Measurements from ENCODE around the gene BRICD5. TPM values are rescaled to one million over a fixed set of nuclear protein-coding genes. Genes with fewer than 3 reads are reported as not detected.

Gene BRICD5
- total and polyA plus RNA-seq, 2 of the 4 experiments (the other 2 are of a cell fraction) = 0.18 to 0.94 TPM

DNA sequence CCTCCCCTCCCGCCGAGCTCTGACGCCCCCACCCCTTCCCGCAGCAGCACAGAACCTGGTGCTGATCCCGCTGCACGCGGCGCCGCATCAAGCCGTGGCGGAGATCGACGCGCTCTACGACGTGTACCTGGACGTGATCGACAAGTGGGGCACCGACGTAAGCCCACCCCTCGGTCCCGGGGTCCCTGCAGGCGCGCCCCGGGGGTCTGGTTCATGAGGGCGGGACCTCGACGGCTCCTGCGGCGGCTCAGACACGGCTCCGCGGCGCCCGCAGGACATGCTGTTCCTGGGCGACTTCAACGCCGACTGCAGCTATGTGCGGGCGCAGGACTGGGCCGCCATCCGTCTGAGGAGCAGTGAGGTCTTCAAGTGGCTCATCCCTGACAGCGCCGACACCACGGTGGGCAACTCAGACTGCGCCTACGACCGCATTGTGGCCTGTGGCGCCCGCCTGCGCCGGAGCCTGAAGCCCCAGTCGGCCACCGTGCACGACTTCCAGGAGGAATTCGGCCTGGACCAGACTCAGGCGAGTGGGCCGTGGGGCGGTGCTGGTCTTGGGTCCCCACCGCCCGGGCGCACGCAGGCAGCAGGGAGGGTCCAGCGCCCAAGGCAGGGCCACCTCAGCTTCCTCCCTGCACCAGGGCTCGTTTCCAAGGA lies 27.0 kb upstream of the BRICD5 start:
- peaks cover 9% of the 10 kb centered on the region for H3K27me3 ChIP-seq (ENCODE audit: control insufficient read depth, insufficient read depth, low read length)
- no peak overlapping the region for H3K23ac ChIP-seq (ENCODE audit: low read depth, low read length)
- no peak overlapping the region for H2BK120ac ChIP-seq (ENCODE audit: low read depth, low read length)
- no peaks in the 10 kb centered on the region for H3K79me1 ChIP-seq (ENCODE audit: low read depth in 1 of 2, low read length in 2 of 2)
- H3K14ac ChIP-seq (replicated peaks; ENCODE audit: low read depth, low read length) = no peak overlapping the region
- H3K4ac ChIP-seq (ENCODE audit: low read depth, low read length) = no peak overlapping the region
- H3K18ac ChIP-seq (ENCODE audit: low read depth, low read length) = no peak overlapping the region
- ATAC-seq (ENCODE audit: low read depth) (no peak), DNase-seq (no peak)
- H2AK9ac ChIP-seq (replicated peaks; ENCODE audit: low read depth, low read length, poor library complexity) = peak overlapping the region; percentile 61
- dilution Hi-C loops (cut with HindIII; ENCODE audit: low sequenced_read_pairs, unreplicated experiment) (no loop called here), in situ Hi-C loops (cut with MboI; ENCODE audit: low sequenced_read_pairs) (no loop called here), intact Hi-C loops (cut with micrococcal nuclease) (no loop called here)
- 28% methylated on average over 47 of the region's 65 CpGs; no CpG with 5 or more reads in 1 of the 2 experiments for WGBS, 2 experiments (ENCODE audit: extremely low coverage in 2 of 2, insufficient read length in 1 of 2)
- H3K4me3 ChIP-seq (ENCODE audit: insufficient read depth, low read depth, low read length) = no peak overlapping the region
- H3K4me1 ChIP-seq (ENCODE audit: control insufficient read depth, insufficient read depth, low read length) = peaks cover 5% of the 10 kb centered on the region; the same call in 1 of the 2 replicates
- peak overlapping the region; percentile 34 for H2AFZ ChIP-seq (replicated peaks; ENCODE audit: low read length, poor library complexity)
- H2BK20ac ChIP-seq (ENCODE audit: low read depth, low read length) = no peak overlapping the region
- H3K4me2 ChIP-seq (ENCODE audit: low read depth, low read length) = no peak overlapping the region
- no peak overlapping the region for H3K9ac ChIP-seq (ENCODE audit: low read depth, low read length)
- H3K56ac ChIP-seq (ENCODE audit: extremely low read depth, insufficient read depth, low read length) = no peak overlapping the region
- H3K27ac ChIP-seq (ENCODE audit: insufficient read depth, low read length) = no peak overlapping the region
- no peak overlapping the region for H4K91ac ChIP-seq (ENCODE audit: insufficient read depth, low read depth, low read length)
- no peak overlapping the region for H2BK15ac ChIP-seq (ENCODE audit: low read depth, low read length)
- peaks cover 36% of the 10 kb centered on the region for H3K36me3 ChIP-seq (ENCODE audit: control insufficient read depth, insufficient read depth, low read length)
- POLR2A ChIA-PET (ENCODE audit: unreplicated experiment) = no interaction called here
- no peak overlapping the region for H2AK5ac ChIP-seq (ENCODE audit: low read depth, low read length)
- peaks cover 14% of the 10 kb centered on the region for H4K20me1 ChIP-seq (ENCODE audit: insufficient read depth, low read length)
- no peaks in the 10 kb centered on the region for H3K9me1 ChIP-seq (ENCODE audit: insufficient read depth, low read length)
- CTCF ChIA-PET = interaction anchor here (1.2 kb wide), 1 partner anchor 12 kb away, joined by 4 read pairs; no protein-coding TSS in a partner anchor
- no TSS peak for BruUV-seq (replicated peaks)
- H4K8ac ChIP-seq (ENCODE audit: low read depth in 2 of 2, low read length in 2 of 2) = no peak overlapping the region
- H4K5ac ChIP-seq (ENCODE audit: low read depth, low read length) = no peak overlapping the region
- H2BK5ac ChIP-seq (ENCODE audit: low read depth, low read length, poor library complexity, severe bottlenecking) = no peak overlapping the region
- TF ChIP-seq, protein P1, sequence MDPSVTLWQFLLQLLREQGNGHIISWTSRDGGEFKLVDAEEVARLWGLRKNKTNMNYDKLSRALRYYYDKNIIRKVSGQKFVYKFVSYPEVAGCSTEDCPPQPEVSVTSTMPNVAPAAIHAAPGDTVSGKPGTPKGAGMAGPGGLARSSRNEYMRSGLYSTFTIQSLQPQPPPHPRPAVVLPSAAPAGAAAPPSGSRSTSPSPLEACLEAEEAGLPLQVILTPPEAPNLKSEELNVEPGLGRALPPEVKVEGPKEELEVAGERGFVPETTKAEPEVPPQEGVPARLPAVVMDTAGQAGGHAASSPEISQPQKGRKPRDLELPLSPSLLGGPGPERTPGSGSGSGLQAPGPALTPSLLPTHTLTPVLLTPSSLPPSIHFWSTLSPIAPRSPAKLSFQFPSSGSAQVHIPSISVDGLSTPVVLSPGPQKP (IDR thresholded peaks at IDR 0.05; ENCODE audit: borderline replicate concordance, low read depth, low read length) = no peak
- no peak for TF ChIP-seq SMC3 (IDR thresholded peaks at IDR 0.05; ENCODE audit: low read depth, low read length)
- TF ChIP-seq, protein P2, sequence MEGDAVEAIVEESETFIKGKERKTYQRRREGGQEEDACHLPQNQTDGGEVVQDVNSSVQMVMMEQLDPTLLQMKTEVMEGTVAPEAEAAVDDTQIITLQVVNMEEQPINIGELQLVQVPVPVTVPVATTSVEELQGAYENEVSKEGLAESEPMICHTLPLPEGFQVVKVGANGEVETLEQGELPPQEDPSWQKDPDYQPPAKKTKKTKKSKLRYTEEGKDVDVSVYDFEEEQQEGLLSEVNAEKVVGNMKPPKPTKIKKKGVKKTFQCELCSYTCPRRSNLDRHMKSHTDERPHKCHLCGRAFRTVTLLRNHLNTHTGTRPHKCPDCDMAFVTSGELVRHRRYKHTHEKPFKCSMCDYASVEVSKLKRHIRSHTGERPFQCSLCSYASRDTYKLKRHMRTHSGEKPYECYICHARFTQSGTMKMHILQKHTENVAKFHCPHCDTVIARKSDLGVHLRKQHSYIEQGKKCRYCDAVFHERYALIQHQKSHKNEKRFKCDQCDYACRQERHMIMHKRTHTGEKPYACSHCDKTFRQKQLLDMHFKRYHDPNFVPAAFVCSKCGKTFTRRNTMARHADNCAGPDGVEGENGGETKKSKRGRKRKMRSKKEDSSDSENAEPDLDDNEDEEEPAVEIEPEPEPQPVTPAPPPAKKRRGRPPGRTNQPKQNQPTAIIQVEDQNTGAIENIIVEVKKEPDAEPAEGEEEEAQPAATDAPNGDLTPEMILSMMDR (conservative IDR thresholded peaks at IDR 0.05; ENCODE audit: low read depth, low read length) = no peak
- no peaks in the 10 kb centered on the region for H3K9me3 ChIP-seq (ENCODE audit: control insufficient read depth, insufficient read depth, low read length)

All from IMR-90 (cell line).